GM12878 (cell line): Measurements from ENCODE around the gene MGAT3. TPM values are rescaled to one million over a fixed set of nuclear protein-coding genes. Genes with fewer than 3 reads are reported as not detected.

ENCODE experiments used
- ATAC-seq: fragments of 200-7000 bp; cut with Tn5 transposase; 3 replicates; pipeline ENCODE4 v1.9.1; 2020; ENCODE audit warnings: mild to moderate bottlenecking, moderate library complexity
- BruUV-seq: library from RNA; stranded (reverse); fragments of 400-500 nt; replicated peaks from 2 replicates; lab custom pipeline; 2021; lab: Mats Ljungman, UMichigan
- CTCF ChIA-PET: fragments of 300-600 bp; sonication (Branson Sonifier 250); formaldehyde crosslinking; extraction: SDS; loops from one replicate; lab custom pipeline; 2021; ENCODE audit warnings: inconsistent platforms; lab: Yijun Ruan, JAX
- POLR2A ChIA-PET: fragments of 350-600 bp; formaldehyde crosslinking; extraction: SDS; loops from one replicate; lab custom pipeline; 2021; ENCODE audit warnings: inconsistent platforms; lab: Charles Lee
- RAD21 ChIA-PET: fragments of 300-600 bp; sonication (Branson Sonifier 250); formaldehyde crosslinking; loops from one replicate; lab custom pipeline; 2023; ENCODE audit warnings: antibody characterized with exemption; ENCODE audit not compliant: unreplicated experiment; lab: Charles Lee
- SMC1A ChIA-PET: fragments of 300-600 bp; sonication (Branson Sonifier 250); formaldehyde crosslinking; loops from one replicate; lab custom pipeline; 2023; ENCODE audit not compliant: unreplicated experiment, uncharacterized antibody; lab: Charles Lee
- DNase-seq: peaks from one replicate; pipeline ENCODE4 v3.0.0-alpha.2; 2011; ENCODE audit warnings: low read depth, low spot score
- FAIRE-seq: peaks from 3 replicates; lab custom pipeline; 2011; peaks lifted over from hg19 to GRCh38; lab: Jason Lieb, UNC
- H2AFZ ChIP-seq: 2 replicates; pipeline ENCODE4 v1.6.0; 2011; ENCODE audit warnings: low read depth, low read length, control low read depth; ENCODE audit not compliant: control insufficient read depth
- H3K27ac ChIP-seq: 2 replicates; pipeline ENCODE4 v1.5.1; 2011; ENCODE audit warnings: control low read depth; ENCODE audit not compliant: control insufficient read depth, insufficient read depth
- H3K27me3 ChIP-seq, 2 experiments: replicated peaks in 1 of 2; 2 replicates each; pipeline versions ENCODE4 v1.6.0 to v1.6.1; 2011; ENCODE audit warnings: low read length in 1 of 2; ENCODE audit not compliant: control insufficient read depth in 2 of 2, insufficient read depth in 2 of 2
- H3K36me3 ChIP-seq, 2 experiments: 2 replicates each; pipeline ENCODE4 v1.5.1; 2011; ENCODE audit warnings: low read length in 1 of 2; ENCODE audit not compliant: control insufficient read depth in 2 of 2, insufficient read depth in 2 of 2
- H3K4me1 ChIP-seq: 2 replicates; pipeline ENCODE4 v1.6.1; 2011; ENCODE audit warnings: mild to moderate bottlenecking, low read length, moderate library complexity, mixed read lengths; ENCODE audit not compliant: control insufficient read depth, insufficient read depth
- H3K4me2 ChIP-seq: 2 replicates; pipeline ENCODE4 v1.6.0; 2011; ENCODE audit warnings: control low read depth; ENCODE audit not compliant: control insufficient read depth, insufficient read depth
- H3K4me3 ChIP-seq: fragments of 200-600 bp; sonication (generic); 2 replicates; pipeline ENCODE4 v1.5.1; 2016
- H3K79me2 ChIP-seq: 2 replicates; pipeline ENCODE4 v1.6.0; 2011; ENCODE audit warnings: low read length; ENCODE audit not compliant: control insufficient read depth, insufficient read depth
- H3K9ac ChIP-seq: 2 replicates; pipeline ENCODE4 v1.8.0; 2011; ENCODE audit warnings: low read length, control low read depth, mixed read lengths; ENCODE audit not compliant: control insufficient read depth, insufficient read depth
- H3K9me3 ChIP-seq: replicated peaks from 3 replicates; pipeline ENCODE4 v1.5.1; 2011; ENCODE audit warnings: mild to moderate bottlenecking, low read length; ENCODE audit not compliant: control insufficient read depth, insufficient read depth
- H4K20me1 ChIP-seq: 2 replicates; pipeline ENCODE4 v1.6.0; 2011; ENCODE audit not compliant: control insufficient read depth, insufficient read depth
- ATF3 ChIP-seq: IDR thresholded peaks from 2 replicates; pipeline ENCODE4 v1.6.1; 2011; ENCODE audit warnings: low read depth, mild to moderate bottlenecking, low read length, moderate library complexity, borderline replicate concordance; ENCODE audit errors: extremely low read depth
- BCL3 ChIP-seq: IDR thresholded peaks from 2 replicates; pipeline ENCODE4 v1.6.1; 2011; ENCODE audit warnings: borderline replicate concordance, low read depth, mild to moderate bottlenecking, moderate library complexity, low read length; ENCODE audit not compliant: insufficient read depth, poor library complexity, severe bottlenecking
- CREM ChIP-seq: IDR thresholded peaks from 2 replicates; pipeline ENCODE4 v1.6.1; 2014; ENCODE audit warnings: antibody characterized with exemption, low read depth
- E2F8 ChIP-seq: fragments of 450-650 bp; IDR thresholded peaks from 2 replicates; pipeline ENCODE4 v1.6.1; 2018; ENCODE audit warnings: mild to moderate bottlenecking, low read depth, moderate library complexity; ENCODE audit not compliant: partially characterized antibody
- ETV6 ChIP-seq, 2 experiments: fragments of 450-650 bp in 1 of 2; IDR thresholded peaks in 1 of 2; conservative IDR thresholded peaks in 1 of 2; 2 replicates each; pipeline ENCODE4 v1.6.1; 2014; ENCODE audit warnings: antibody characterized with exemption in 1 of 2, borderline replicate concordance in 1 of 2, low read depth in 1 of 2, mild to moderate bottlenecking in 1 of 2, moderate library complexity in 1 of 2
- FOXM1 ChIP-seq: IDR thresholded peaks from 2 replicates; pipeline ENCODE4 v1.6.1; 2012; ENCODE audit warnings: low read depth, mild to moderate bottlenecking, inconsistent platforms, low read length, moderate library complexity
- GABPA ChIP-seq: IDR thresholded peaks from 2 replicates; pipeline ENCODE4 v1.6.1; 2014; ENCODE audit warnings: antibody characterized with exemption, low read depth, mild to moderate bottlenecking, inconsistent platforms
- KAT2A ChIP-seq: conservative IDR thresholded peaks from 2 replicates; pipeline ENCODE4 v1.6.1; 2011; ENCODE audit warnings: low read depth, low read length; ENCODE audit not compliant: control insufficient read depth
- MEF2A ChIP-seq: IDR thresholded peaks from 2 replicates; pipeline ENCODE4 v1.6.1; 2011; ENCODE audit warnings: low read depth, mild to moderate bottlenecking, low read length, moderate library complexity; ENCODE audit not compliant: insufficient read depth
- SRF ChIP-seq, 2 experiments: IDR thresholded peaks; 2 replicates each; pipeline ENCODE4 v1.6.1; 2011; ENCODE audit warnings: low read depth in 2 of 2, low read length in 2 of 2, mild to moderate bottlenecking in 1 of 2, moderate library complexity in 1 of 2
- WGBS: methylation state at CpG from one replicate; pipeline ENCODE4 v1.1.6; 2016; ENCODE audit warnings: low lambda C conversion rate; ENCODE audit not compliant: insufficient replicate concordance, insufficient coverage; ENCODE audit errors: missing lambda C conversion rate; 5-methylcytosine and 5-hydroxymethylcytosine counted together
- in situ Hi-C: fragments of 300-500 bp; cut with MboI; formaldehyde crosslinking; loops from 9 replicates; pipeline ENCODE4 v1.14.3; 2018; ENCODE audit warnings: mixed read lengths
- intact Hi-C: fragments of 100-400 bp; cut with micrococcal nuclease; formaldehyde crosslinking; loops from one replicate; pipeline ENCODE4 v1.14.2; 2022; ENCODE audit not compliant: unreplicated experiment
- polyA plus RNA-seq, 11 experiments: library from polyadenylated mRNA; depleted of rRNA in 4 of 11; unstranded in 6 of 11; stranded (reverse) in 5 of 11; fragments of >200 nt; fragmentation: Nextera tagmentation in 4 of 11; fragmentation: Illumina TruSeq in 1 of 11; extraction: Ambion mirVana in 4 of 11; extraction: Trizol in 1 of 11; gene quantifications; 1 replicate in 1 of 11; 2 replicates in 10 of 11; pipeline versions ENCODE4 v1.2.1 to v1.2.3, GENCODE V29; 2011 to 2016; ENCODE audit warnings: inconsistent platforms in 2 of 11, missing spikeins in 2 of 11, low read depth in 1 of 11
- total RNA-seq, 4 experiments: library from RNA; depleted of rRNA in 3 of 4; stranded (reverse); fragments of >200 nt in 3 of 4; fragmentation: Illumina TruSeq in 1 of 4; extraction: Trizol in 1 of 4; gene quantifications; 2 replicates each; pipeline versions ENCODE4 v1.2.1 to v1.2.3, GENCODE V29; 2013 to 2021
- TF ChIP-seq, protein P1 (sequence below), 3 experiments: IDR thresholded peaks in 2 of 3; conservative IDR thresholded peaks in 1 of 3; 2 replicates each; pipeline ENCODE4 v1.5.1; 2011; ENCODE audit warnings: low read depth in 3 of 3, low read length in 3 of 3, mild to moderate bottlenecking in 3 of 3, control low read depth in 2 of 3, moderate library complexity in 2 of 3, inconsistent platforms in 1 of 3, mixed read lengths in 1 of 3; ENCODE audit not compliant: control insufficient read depth in 2 of 3, insufficient read depth in 1 of 3; ENCODE audit errors: extremely low read depth in 1 of 3
- TF ChIP-seq, protein P2 (sequence below): IDR thresholded peaks from 2 replicates; pipeline ENCODE4 v1.6.1; 2011; ENCODE audit warnings: low read depth, low read length, improper control_type of control experiment, borderline replicate concordance

Gene MGAT3
- total and polyA plus RNA-seq, 10 of the 15 experiments (the other 5 are each of a cell fraction or from before 2014, with no cell fraction given): 0.32 to 40.2 (median 11.9) TPM

DNA sequence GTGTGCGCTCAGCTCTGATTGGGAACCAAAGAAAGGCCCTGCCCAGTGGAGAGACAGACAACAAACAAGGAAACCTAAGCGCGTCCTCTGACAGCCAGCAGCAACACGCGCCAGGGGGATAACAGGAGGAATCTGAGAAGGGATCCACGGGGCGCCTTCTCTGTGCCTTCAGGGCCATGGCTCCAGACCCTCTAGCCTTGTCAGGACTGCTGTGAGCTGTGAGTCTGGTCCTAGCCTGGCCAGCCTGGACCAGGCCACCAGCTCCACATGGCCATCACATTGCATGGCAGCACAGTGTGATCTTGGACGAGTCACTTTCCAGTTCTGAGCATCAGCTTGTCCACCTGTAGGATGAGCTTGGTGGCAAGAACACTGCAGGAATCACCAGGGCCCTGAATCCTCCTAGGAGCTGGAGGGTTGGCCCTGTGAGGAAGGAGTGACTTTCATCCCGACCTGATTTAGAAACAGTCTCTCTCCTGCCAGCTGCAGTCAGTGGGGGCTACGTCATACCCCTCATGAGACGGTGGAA is 11.8 kb upstream of the MGAT3 start (continued):
- TF ChIP-seq MEF2A (no peak), SRF (IDR thresholded peaks at IDR 0.05; ENCODE audit: low read depth in 2 of 2, low read length in 2 of 2) (no peak)

DNA sequence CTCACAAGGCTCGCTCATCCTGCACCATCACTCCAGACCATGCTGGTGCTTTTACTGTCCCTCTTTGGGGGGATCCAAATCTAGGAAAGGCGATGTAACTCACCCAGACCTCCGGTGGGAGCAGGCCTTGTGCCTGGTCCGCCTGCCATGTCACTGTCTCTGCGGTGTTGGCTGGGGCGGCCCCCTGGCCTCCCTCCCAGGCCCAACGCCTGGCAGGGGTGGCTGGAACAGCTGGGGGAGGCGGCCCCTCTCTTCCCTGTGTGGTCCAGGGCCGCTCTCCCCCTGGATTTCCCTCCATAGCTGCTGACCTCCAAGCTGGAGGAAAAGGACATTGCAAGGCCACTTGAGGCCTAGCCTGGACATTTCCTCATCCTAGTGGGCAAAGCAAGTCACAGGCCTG is 11.1 kb upstream of the MGAT3 start:
- in situ Hi-C loops: no loop called here
- Histone ChIP-seq H3K27ac (peak overlapping the region; percentile 92), H3K4me1 (peaks cover 81% of the 10 kb centered on the region), H3K9ac (peak overlapping the region; percentile 94; the same call in 1 of the 2 replicates), H3K36me3 (no peaks in the 10 kb centered on the region), H3K27me3 (no peaks in the 10 kb centered on the region), H3K4me2 (peak overlapping the region; percentile 99), H3K9me3 (no peaks in the 10 kb centered on the region), H3K4me3 (no peak overlapping the region), H3K79me2 (peaks cover 32% of the 10 kb centered on the region), H4K20me1 (no peaks in the 10 kb centered on the region), H2AFZ (no peak overlapping the region)
- 93% methylated on average over 9 of the region's 9 CpGs for WGBS
- no peak for DNase-seq
- no peak for FAIRE-seq
- ChIA-PET SMC1A (interaction anchor here (1.0 to 5.9 kb wide), 9 partner anchors 8 to 127 kb away, joined by 3 to 50 read pairs (median 7); partner anchors contain the start of gene RPL3), POLR2A (interaction anchor here (0.6 to 4.7 kb wide), 8 partner anchors 10 to 688 kb away, joined by 3 to 38 read pairs (median 3); no protein-coding TSS in a partner anchor), CTCF (interaction anchor here (1.1 to 5.8 kb wide), 8 partner anchors 9 to 82 kb away, joined by 3 to 27 read pairs (median 5); partner anchors contain the start of gene TAB1), RAD21 (interaction anchor here (1.6 to 6.9 kb wide), 6 partner anchors 9 to 83 kb away, joined by 4 to 57 read pairs (median 10); partner anchors contain the start of gene ATF4)
- intact Hi-C loops: loop anchor here (5.0 kb wide), 1 partner anchor 77 kb away; the partner anchor contains the start of gene ATF4
- no peak for ATAC-seq
- BruUV-seq: no TSS peak
- TF ChIP-seq BCL3 (no peak), E2F8 (no peak), FOXM1 (no peak), KAT2A (no peak), GABPA (no peak), ETV6 (conservative IDR thresholded peaks at IDR 0.05 in 1 of 2, IDR thresholded peaks at IDR 0.05 in 1 of 2; ENCODE audit: borderline replicate concordance in 1 of 2, low read depth in 1 of 2) (no peak), CREM (no peak), ATF3 (no peak), SRF (IDR thresholded peaks at IDR 0.05; ENCODE audit: low read depth in 2 of 2, low read length in 2 of 2) (no peak)
- TF ChIP-seq, protein P1, sequence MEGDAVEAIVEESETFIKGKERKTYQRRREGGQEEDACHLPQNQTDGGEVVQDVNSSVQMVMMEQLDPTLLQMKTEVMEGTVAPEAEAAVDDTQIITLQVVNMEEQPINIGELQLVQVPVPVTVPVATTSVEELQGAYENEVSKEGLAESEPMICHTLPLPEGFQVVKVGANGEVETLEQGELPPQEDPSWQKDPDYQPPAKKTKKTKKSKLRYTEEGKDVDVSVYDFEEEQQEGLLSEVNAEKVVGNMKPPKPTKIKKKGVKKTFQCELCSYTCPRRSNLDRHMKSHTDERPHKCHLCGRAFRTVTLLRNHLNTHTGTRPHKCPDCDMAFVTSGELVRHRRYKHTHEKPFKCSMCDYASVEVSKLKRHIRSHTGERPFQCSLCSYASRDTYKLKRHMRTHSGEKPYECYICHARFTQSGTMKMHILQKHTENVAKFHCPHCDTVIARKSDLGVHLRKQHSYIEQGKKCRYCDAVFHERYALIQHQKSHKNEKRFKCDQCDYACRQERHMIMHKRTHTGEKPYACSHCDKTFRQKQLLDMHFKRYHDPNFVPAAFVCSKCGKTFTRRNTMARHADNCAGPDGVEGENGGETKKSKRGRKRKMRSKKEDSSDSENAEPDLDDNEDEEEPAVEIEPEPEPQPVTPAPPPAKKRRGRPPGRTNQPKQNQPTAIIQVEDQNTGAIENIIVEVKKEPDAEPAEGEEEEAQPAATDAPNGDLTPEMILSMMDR (IDR thresholded peaks at IDR 0.05 in 2 of 3, conservative IDR thresholded peaks at IDR 0.05 in 1 of 3; ENCODE audit: control insufficient read depth in 2 of 3, extremely low read depth in 1 of 3, insufficient read depth in 1 of 3, low read depth in 3 of 3, low read length in 3 of 3): no peak
- TF ChIP-seq, protein P2, sequence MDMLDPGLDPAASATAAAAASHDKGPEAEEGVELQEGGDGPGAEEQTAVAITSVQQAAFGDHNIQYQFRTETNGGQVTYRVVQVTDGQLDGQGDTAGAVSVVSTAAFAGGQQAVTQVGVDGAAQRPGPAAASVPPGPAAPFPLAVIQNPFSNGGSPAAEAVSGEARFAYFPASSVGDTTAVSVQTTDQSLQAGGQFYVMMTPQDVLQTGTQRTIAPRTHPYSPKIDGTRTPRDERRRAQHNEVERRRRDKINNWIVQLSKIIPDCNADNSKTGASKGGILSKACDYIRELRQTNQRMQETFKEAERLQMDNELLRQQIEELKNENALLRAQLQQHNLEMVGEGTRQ: no peak
